Measurements from ENCODE around the gene ZSCAN4.

ZSCAN4 gene, protein sequence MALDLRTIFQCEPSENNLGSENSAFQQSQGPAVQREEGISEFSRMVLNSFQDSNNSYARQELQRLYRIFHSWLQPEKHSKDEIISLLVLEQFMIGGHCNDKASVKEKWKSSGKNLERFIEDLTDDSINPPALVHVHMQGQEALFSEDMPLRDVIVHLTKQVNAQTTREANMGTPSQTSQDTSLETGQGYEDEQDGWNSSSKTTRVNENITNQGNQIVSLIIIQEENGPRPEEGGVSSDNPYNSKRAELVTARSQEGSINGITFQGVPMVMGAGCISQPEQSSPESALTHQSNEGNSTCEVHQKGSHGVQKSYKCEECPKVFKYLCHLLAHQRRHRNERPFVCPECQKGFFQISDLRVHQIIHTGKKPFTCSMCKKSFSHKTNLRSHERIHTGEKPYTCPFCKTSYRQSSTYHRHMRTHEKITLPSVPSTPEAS

DNA sequence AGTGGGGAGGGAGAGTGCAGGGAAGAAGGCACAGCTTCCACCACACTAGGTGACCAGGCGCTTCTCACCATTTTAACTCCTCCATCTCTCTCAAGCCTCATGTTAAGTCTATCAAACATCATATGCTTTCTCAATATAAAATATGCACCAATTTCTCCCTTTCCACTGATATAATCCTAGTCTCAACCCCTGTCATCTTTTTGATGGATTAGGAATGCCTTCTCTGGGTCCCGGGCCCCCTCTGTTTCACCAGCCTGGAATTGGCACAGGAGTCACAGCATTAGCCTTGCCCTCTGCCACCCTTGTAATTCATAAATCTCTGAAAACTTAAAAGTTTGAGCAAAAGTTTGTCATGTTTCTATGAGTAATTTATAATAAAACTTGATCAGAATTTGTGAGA lies at the start of gene ZSCAN4:
Gene ZSCAN4, plus strand, starts transcription at position 301 of the 400 bp plus-strand sequence. CDS start 7,211 bp downstream, outside the sequence.
- DNase-seq = no peak

DNA sequence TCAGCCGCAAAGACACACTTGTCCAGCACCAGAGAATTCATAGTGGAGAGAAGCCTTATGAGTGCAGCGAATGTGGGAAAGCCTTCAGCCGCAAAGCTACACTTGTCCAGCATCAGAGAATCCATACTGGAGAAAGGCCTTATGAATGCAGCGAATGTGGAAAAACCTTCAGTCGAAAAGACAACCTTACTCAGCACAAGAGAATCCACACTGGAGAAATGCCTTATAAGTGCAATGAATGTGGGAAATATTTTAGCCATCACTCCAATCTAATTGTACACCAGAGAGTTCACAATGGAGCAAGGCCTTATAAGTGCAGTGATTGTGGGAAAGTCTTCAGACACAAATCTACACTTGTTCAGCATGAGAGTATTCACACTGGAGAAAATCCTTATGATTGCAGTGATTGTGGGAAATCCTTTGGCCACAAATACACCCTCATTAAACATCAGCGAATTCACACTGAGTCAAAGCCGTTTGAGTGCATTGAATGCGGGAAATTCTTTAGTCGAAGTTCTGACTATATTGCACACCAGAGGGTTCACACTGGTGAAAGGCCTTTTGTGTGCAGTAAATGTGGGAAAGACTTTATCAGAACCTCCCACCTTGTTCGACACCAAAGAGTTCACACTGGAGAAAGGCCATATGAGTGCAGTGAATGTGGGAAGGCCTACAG lies 47.9 kb upstream of the ZSCAN4 start:
- no peak for DNase-seq

DNA sequence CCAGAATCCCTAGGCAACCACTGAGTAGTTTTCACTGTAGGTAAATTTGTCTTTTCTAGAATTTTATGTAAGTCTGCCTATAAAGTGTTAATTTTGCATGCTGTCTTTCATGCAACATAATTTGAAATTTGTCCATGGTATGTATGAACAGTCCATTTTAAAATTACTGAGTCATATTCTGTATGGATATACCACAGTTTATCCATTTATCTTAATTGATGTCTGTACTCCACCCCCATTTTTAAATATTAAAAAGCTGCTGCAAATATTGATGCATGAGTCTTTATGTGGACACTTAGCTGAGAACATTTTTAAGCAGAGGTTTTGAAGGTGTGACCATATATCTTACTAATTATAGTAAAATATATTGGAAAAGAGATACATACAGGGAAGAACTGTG lies 45.6 kb upstream of the ZSCAN4 start:
- no peak for DNase-seq

DNA sequence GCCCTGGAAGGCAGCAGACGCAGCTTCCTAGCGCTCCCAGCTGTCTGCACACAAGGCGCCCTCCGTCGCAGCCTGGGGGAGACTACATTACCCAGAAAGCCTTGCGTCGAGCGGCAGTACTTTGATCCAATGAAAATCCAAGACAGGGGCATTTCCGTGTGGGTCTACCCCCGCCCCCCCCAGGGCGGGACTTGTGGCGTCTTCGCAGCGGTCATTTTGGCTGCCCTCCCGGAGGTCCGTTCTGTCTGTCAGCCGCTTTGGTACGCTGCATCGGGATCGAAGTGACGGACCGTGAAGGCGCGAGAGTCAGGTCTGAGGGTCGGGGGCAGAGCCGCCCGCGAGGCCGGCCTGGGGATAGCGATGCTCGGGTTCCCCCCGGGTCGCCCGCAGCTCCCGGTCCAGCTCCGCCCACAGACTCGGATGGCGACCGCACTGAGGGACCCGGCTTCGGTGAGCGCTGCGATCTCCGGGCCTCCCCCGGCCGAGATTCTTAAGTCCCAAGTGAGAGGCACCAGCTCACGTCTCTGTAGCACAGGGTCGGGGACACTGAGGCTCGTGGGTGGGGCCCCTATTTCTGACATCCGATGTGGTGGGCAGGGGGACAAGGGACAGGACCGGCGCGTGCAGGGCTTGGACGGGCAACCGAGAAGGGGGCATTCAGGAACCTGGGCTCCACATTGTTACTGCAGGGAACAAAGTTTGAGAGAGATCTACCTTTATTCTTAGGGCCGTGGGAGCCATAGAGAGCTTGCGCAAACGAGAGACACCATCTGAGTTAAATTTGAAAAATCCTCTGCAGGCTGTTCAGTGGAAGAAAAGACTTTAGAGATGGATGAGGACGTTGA lies 35.5 kb upstream of the ZSCAN4 start, which contains the start of gene ZNF211:
Gene ZNF211, plus strand, starts transcription at position 182 of the 845 bp plus-strand sequence. Its CDS starts 179 bp downstream, at position 361.
- DNase-seq = peak; percentile 64 to 88

DNA sequence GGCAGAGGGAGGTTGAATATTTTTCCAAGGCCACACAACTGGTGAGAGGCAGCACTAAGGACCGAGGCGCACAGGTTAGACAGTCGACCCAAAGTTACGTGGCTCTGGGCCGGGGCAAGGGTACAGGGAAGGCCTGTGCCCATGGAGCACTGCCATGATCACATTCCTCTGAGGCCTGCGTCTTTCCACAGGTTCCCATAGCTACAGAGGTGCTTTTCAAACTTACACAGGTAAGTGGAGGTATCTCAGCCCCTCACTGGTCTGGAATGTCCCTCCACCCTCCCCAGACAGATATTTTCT lies 35.0 kb upstream of the ZSCAN4 start:
- no peak for DNase-seq

DNA sequence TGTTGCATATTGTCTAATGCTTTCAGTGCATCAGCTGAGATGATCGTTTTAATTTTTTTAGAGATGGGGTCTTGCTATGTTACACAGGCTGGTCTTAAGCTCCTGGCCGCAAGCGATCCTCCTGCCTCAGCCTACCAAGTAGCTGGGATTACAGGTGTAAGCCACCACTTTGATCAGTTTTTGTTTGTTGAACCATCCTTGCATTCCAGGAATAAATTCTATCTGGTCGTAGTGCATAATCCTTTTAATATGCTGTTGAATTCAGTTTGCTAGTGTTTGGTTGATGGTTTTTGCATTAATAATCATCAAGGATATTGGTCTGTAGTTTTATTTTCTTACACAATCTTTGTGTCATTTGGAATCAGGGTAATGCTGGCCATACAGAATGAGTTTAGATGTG lies 31.4 kb upstream of the ZSCAN4 start:
- no peak for DNase-seq

DNA sequence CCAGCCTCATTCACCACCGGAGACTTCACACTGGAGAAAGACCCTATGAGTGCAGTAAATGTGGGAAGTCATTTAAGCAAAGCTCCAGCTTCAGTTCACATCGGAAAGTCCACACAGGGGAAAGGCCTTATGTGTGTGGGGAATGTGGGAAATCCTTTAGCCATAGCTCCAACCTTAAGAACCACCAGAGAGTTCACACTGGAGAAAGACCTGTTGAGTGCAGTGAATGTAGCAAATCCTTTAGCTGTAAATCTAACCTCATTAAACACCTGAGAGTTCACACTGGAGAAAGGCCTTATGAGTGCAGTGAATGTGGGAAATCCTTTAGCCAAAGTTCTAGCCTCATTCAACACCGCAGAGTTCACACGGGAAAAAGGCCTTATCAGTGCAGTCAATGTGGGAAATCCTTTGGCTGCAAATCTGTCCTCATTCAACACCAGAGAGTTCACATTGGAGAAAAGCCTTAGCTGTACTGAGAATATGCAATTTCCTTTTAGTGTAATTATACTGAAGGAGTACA lies 27.0 kb upstream of the ZSCAN4 start:
- DNase-seq = no peak

DNA sequence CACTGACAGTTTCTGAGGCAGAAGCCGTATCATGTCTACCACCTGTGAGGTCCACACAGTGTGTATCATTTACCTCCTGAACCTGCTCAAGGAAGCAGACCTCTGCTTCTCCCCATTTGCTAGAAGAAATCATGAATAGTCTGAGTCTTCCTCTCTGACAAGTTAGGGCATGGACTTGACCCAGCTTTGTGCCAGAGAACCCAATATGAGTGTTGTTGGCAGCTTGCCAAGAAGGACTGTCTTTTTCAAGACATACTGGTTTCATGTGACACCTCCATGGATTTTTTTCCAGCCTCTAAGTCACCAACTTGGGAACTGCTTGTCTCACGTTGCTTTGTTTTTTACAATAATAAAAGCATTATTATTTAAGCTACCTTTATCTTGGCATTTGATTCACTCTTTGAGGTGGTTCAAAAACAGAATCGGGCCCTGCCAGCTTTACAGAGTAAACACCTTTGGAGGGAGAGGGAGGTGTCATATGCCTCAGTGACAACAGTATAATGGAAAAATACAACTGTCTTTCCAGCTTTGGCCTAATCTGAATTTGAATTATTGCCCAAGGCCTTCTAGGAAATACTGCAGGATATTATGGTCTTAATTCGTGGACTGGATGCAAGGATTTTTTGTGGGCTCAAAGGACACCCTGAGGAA lies 26.2 kb upstream of the ZSCAN4 start:
- no peak for DNase-seq

DNA sequence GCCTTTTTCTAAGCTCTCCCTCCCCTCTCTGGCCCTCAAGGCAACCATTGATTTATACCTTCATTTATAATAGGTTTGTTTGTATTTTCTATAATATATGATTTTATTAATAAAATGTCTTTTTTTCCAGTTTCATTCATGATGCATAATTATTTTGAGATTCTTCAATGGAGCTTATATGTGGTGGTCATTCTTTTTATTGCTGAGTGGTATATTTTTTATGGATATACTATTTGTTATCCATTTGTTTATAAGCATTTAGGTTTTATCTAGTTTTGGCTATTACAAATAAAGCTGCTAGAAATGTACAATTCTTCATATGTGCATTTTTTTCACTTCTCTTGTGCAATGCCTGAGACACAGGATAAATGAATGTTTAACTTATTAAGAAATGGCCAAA lies 25.0 kb upstream of the ZSCAN4 start:
- DNase-seq = no peak

DNA sequence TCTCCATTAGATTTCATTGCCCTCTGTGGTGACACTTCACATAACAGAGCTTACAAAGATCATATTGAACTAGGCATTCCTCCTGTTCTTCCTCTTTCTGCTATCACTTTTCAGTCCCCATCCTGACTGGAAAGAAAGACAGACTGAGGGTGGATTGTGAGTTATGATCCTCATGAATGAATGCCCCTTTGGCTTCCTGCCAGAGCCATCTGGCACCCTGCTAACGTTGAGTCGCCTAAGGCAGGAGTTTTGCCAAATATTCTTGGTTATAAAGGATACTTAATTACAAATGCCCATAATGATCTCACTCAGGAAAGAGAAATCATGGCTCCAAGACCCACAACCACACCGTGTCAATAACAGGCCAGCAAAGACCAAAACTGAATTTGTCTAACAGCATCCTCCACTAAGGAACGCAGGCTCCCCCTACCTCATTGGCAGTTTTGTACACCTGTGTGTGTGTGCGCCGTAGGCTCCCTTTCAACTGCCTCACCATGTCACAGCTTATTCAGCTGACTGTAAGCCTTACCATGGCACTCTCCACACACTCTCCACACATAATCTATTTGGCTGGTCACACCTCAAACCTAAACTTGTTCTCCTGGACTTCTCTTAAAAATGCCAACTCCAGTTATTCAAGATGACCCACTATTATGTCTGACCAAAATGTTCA lies 20.3 kb upstream of the ZSCAN4 start:
- DNase-seq = peak; percentile 36 to 82

DNA sequence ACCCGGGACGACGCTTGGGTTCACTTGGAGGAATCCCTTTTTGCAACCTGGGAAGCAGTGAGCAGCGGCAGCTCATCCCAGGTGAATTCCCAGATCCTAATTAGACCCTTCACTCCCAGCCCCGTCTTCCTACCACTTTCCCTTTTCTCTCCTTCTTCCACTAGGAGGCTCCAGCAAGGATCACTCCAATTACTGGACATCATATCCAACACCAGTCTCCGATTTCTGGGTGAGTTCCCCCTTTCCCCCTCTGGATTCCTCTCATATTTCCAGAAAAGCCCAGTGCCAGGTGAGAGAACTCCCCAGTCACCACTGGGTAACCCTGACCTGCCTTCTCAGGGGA lies 17.1 kb upstream of the ZSCAN4 start:
- no peak for DNase-seq

DNA sequence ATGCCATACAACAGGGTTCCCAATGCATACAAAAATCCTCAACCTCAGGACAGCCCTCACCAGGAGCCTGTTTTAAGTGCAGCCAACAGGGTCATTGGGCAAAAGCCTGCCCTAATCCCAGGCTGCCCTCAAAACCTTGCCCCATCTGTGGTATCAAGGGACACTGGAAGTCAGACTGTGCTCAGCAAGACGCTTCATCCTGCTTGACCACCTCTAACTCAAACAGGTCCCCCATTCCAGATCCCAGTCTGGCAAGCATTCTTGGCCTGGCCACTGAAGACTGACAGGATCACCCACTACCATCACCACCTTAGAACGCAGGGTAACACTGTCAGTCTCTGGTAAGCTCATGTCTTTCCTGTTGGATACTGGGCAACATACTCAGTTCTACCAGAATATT lies 15.0 kb upstream of the ZSCAN4 start:
- no peak for DNase-seq

DNA sequence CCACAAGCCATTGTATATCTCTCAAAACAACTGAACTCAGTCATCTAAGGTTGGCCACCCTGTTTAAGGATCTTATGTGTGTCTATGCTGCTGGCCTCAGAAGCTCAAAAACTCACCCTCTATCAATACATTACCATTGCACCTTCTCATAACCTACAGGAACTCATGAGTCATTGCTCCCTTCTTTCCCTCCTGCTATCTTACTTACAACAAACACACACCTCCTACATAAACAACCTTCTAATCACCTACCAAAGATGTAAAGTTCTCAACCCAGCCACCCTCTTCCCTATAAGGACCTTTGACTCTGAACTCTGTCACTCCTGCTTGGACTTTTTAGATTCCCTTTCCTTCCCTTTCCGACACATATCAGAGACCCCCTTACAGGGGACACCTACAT lies 13.3 kb upstream of the ZSCAN4 start:
- DNase-seq = no peak

DNA sequence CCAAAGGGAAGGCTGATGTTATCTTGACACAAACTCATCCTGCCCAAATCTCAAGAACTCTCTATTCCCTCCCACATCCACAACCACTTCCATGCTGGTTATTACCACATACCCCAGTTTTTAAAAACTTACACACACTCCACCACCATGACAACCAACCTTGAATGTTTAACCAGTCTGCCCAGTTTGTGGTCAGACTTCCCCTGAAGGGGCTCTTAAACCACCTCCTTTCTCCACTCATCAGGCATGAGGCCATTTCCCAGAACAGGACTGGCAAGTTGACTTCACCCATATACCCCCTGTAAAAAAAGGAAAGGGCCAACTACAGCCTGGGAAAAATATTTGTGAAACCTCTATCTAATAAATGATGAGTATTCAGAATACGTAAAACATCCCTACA lies 12.4 kb upstream of the ZSCAN4 start:
- DNase-seq = no peak

DNA sequence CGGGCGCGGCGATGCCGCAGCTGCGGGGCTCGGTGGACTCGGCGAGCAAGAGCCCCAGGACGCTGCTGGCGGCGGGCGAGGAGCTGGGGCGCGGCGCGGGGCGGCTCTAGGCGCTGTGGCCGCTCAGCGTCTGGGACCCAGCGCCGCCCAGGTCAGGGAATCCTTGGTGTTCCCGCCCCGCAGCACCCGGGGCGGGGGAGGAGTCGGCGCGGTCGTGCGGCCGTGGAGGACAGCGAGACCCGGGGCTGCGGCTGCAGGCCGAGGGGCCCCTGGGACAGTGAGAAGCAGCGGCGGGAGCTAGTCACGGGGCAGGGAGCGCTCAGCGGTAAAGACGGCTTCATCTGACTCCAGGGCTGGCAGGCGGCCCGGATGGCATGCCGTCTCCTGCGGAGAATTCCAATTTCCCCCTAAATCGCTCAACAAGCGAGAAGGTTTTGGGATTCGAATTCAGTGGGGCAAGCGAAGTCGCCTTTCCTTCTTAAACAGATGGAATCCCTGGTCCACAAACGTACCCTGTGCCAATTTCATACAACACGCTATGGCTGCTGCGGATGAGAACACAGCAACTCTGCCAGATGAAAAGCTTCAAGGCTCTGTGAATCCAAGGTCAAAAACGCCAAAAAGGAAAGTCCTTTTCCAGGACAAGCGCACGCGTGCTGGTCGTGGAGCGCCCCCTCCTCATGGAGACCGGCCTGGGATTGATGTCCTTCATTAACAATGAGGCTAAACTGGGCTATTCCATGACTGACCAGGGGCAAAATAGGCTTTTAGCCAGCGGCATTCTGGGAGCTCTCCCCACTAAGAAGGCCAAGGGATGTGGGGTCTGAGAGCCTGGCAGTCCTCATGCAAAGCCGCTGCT lies 4.2 kb upstream of the ZSCAN4 start:
- peak; percentile 40 to 81 for DNase-seq

DNA sequence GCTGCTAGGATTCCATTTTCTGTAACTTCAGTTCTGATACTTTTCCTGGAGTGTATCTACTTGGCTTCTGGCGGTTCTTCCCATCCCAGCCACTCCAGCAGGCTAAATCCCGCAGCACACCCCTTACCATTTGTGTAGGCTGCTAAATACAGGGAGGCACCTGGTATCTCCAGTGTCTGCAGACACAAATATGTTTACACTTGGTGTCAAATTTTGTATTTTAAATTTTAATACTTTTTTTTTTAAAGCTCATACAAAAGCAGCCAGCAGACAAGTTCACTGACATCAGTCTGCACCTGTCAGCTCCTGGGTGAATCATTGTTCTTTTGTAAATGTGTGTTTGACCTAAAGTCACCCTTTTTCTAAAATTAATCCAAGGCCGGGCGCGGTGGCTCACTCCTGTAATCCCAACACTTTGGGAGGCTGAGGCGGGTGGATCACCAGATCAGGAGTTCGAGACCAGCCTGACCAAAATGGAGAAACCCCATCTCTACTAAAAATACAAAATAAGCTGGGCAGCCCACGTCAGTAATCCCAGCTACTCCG lies 3.4 kb upstream of the ZSCAN4 start:
- DNase-seq = no peak

DNA sequence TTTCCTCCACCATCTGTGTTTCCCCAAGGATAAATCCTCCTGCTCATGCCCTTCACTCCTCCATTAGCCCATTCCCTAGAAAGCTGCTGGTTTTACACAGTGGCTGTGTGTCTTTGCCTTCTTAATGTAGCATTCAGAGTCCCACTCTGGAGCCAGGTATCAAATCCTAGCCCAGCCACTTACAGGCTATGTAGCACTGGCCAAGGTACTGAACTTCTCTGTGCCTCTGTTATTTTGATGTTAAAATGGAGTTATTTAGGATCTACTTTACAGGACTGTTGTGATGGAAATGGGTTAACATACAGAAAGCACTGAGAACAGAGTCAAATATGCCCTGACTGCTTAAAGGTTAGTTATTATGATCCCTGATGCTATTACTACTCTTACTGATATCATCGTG lies 1.5 kb upstream of the ZSCAN4 start:
- DNase-seq = no peak

DNA sequence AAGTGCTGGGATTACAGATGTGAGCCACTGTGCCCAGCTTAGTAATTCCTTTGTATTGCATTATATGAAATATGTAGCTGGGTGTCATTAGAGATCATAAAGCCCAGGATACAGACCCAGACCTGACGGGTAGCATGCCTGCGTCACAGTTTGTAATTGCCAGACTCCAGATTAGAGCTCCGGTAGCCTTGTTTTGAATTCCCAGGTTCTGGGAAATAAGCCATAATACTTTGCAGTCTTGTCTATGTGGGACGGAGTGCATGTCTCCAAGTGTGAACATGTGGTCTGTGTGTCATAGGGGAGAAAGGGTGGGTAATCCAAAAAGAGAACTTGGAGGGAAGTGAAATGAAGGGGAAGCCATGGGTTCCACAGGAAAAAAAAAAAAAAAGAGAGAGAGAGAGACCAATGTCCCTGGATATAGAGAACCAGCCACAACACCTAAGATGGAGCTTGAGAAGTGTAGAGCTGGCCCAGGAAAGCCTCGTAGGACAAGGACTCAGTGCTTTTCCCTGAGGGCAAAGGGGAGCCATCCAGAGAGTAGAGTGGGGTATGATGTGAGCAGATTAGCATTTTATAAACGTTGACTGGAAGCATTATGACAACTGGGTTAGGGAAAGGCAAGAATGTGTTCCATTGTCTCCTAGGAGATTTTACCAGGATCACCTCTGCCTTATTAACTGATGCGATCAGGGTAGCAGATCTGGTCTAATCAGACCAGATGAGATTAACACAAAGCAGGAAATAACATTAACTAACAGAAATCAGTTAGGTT lies 2.6 kb downstream of the ZSCAN4 start:
- no peak for DNase-seq

DNA sequence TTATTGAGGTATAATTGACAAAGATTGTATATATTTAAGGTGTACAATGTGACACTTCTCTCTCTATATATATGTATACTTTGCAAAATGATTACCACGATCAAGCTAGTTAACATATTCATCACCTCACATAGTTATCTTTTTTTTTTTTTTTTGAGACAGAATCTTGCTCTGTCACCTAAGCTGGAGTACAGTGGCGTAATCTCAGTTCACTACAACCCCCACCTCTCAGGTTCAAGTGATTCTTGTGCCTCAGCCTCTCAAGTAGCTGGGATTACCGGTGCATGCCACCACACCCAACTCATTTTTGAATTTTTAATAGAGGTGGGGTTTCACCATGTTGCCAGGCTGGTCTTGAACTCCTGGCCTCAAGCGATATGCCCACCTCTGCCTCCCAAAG lies 3.7 kb downstream of the ZSCAN4 start:
- DNase-seq = no peak

DNA sequence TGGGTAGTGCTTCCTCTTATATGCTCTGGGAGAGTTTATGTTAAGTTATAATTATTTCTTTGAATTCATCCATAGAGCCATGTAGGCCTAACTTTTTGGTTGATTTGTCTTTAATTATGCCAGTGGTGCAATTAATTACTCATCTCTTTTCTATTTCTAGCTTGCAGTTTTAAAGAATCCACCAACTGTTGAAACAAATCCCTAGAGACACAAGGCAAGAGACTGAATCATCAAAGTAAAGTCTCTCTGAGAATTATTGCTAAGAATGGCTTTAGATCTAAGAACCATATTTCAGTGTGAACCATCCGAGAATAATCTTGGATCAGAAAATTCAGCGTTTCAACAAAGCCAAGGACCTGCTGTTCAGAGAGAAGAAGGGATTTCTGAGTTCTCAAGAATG lies 7.1 kb downstream of the ZSCAN4 start:
- DNase-seq = no peak

Data from NCI-H446 (cell line).